Right ventricle myocardium superior (tissue), 1 donor: ENCODE measurements around the gene GAREM2. TPM values are rescaled to one million over a fixed set of nuclear protein-coding genes. Genes with fewer than 3 reads are reported as not detected.

ENCODE experiments used
- ATAC-seq: fragments of 200-7000 bp; cut with Tn5 transposase; one replicate; pipeline ENCODE4 v1.9.1; 2020; ENCODE audit warnings: mild to moderate bottlenecking; ENCODE audit not compliant: poor library complexity
- DNase-seq: peaks from one replicate; pipeline ENCODE4 v3.0.0-alpha.2; 2020
- intact Hi-C: fragments of 100-400 bp; cut with DNase I; formaldehyde crosslinking; loops from one replicate; pipeline ENCODE4 v1.11.2; 2022
- long read RNA-seq: library from polyadenylated mRNA; unstranded; transcript quantifications from one replicate; pipeline ENCODE4 v2.0.0, GENCODE V29; 2021
- total RNA-seq: library from RNA; stranded (reverse); fragmentation: NEBNext Ultra II Directional; extraction: Animal tissue kit (Norgen Biotek cat#: 25700); gene quantifications from one replicate; pipeline ENCODE4 v1.2.1, GENCODE V29; 2021
- donor health status: DM: no; HTN: yes; CAD: no; lungs with severe emphysema.

Gene GAREM2
- 1.3 TPM for total RNA-seq
- long read RNA-seq, partial matches to known transcripts = 8 of 12 reads
- long read RNA-seq, other reads (novel, unspliced or antisense) = 4 of 12 reads

DNA sequence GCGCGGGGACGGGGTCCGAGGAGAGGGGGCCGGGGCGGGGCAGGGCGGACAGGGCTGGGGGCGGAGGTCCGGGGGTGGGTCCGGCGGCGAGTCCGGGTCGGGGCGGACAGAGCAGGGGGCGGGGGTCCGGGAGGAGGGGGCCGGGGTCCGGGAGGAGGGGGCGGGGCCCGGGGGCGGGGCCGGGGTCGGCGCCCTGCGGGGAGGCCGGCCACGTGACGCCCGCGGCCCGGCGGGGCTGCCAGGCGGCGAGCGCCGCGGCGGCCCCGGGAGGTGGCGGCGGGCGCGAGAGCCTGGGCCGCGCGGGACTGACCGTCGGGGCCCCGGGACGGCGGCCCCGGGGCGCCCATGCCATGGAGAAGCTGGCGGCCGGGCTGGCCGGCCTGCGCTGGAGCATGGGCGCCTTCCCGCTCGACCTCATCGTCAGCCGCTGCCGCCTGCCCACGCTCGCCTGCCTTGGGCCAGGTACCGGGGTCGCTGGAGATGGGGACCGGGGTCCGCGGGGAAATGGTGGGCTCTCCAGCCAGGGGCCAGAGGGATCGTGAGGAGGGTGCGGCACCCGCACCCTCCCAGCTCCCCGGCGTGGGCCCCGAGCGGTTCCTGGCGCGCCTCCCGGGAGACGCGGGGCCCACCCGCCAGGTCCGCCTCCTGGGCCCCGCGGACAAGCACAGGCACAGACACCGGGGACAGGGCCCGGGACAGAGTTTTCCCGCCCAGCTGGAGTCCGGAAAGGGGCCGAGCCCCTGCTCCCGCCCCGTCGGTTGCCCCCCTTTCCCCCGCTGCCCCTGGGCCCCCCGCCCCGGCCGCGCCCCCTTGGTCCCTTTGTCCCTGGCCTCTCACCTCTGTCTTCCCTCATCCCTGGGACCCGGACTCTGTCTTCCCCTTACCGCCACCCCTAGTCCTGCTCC, at the start of gene GAREM2:
TSS of gene GAREM2 (plus strand) at position 218 of the 905 bp plus-strand sequence. CDS start at position 351, 133 bp downstream.
- DNase-seq (no peak), ATAC-seq (peak; percentile 23)
- intact Hi-C loops = no loop called here

DNA sequence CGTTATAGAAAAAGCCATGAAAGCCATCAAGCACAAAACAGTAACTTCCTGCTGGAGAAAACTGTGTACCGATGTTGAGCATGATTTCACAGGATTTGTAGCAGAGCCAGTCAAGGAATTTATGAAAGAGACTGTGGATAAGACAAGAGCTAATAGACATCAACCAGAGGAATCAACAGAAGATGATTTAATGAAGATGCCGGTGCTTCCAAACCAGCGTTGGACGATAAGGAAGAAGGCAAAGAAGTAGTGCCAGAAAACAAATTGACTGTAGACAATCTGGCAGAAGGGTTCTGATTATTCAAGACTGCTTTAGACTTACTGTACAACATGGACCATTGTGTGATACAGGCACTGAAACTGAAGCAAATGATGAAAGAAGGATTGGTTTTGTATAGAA, 49.5 kb upstream of the GAREM2 start:
- no peak for DNase-seq
- intact Hi-C loops = no loop called here
- no peak for ATAC-seq

DNA sequence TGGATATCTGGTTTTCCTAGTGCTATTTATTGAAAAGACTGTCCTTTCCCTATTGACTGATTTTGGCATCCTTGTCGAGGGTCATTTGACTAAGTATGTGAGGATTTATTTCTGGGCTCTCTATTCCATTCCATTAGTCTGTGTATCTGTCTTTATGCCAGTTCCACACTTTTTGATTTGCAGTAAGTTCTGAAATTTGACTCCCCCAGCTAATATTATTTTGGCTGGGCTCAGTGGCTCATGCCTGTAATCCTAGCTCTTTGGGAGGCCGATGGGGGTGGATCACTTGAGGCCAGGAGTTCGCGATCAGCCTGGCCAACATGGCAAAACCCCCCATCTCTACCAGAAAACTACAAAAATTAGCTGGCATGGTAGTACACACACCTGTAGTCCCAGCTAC, 46.8 kb upstream of the GAREM2 start:
- intact Hi-C loops = no loop called here
- no peak for ATAC-seq
- no peak for DNase-seq

DNA sequence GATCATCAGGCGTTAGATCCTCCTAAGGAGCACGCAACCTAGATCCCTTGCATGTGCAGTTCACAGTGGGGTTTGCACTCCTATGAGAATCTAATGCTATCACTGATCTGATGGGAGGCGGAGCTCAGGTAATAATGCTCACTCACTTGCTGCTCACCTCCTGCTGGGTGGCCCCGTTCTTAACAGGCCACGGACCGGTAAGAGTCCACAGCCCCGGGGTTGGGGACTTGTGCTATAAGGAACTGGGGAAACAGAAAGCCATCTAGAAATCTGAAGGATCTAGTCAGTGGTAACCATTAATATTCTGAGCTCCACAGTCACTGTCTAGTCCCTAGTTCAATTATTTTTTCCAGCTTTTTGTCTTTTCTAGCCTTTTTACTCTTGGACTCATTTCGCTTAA, 44.7 kb upstream of the GAREM2 start:
- intact Hi-C loops = no loop called here
- no peak for ATAC-seq
- no peak for DNase-seq

DNA sequence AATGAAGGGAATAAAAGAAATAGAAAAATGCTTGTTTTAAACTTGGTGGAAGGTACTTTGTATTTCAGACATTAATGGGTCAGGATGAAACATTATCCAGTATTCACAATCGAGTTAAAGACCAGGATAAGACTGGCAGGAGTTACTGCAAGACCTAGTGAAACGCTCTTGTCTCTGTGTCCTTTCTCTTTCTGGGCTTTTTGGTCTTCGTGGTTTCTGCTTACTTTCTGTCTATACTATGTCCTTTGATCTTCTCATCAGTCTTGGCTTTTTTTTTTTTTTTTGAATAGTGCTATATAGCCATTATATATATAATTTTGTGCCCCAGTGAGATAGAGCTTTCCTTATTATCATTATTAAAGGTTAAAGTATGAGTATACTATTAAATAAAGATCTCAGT, 42.1 kb upstream of the GAREM2 start:
- DNase-seq (no peak), ATAC-seq (no peak)
- intact Hi-C loops = no loop called here

DNA sequence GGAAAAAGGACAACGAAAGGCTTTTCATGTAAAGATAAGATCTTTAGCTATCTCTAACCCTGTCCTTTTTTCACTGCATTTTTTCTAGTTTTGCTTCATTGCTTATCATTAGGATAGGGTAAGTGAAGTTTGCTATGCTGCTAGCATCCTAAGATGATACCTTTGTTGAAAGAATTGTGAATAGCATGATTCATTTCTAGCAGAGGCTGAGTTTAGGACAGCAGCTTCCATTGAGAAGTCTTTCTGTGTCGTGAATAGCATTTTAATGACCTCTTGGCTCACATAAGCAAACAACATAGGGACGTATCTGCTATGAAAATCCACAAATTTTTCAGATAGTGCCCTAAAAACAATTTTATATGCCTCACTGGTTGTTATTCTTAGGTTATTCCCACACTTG, 36.4 kb upstream of the GAREM2 start:
- ATAC-seq (no peak), DNase-seq (no peak)
- intact Hi-C loops = no loop called here

- DNase-seq = no peak
- intact Hi-C loops = no loop called here
- no peak for ATAC-seq
Measured at GRCh38 chr2:26139269-26140183, 33.4 kb upstream of the GAREM2 start.

DNA sequence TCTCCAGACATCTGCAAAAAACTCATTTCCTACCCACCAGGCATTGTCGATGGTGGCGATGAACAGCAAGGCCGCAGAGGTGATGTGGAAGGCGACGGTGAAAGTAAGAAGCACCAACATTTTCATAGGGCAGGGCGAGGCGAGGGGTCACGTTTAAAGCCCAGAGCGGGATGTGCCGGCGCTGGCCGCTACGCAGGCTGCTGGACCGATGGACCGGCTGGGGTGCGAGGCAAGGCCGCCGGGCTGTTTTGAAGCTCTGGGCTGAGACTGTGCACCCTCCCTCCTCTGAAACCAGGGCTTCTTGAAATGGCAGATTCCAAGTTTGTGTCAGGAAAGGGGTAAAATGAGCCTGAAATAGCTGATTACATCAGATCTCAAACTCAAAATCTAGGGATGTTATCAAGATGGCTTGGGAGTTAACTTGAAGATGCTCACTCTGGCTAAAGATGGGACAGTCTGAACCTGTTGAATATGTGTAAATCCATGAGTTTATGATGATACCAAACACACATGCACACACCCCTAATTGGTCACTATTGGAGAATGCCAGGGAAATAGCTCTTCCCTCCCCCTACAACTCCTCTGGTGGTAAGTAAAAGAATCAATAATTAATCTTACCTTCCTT, 31.6 kb upstream of the GAREM2 start:
- intact Hi-C loops = no loop called here
- DNase-seq (no peak), ATAC-seq (no peak)

- intact Hi-C loops = loop anchor here (2.0 kb wide), 1 partner anchor 55 kb away; no protein-coding TSS in a partner anchor
- ATAC-seq (no peak), DNase-seq (no peak)
Measured at GRCh38 chr2:26144031-26144430, 28.9 kb upstream of the GAREM2 start.

DNA sequence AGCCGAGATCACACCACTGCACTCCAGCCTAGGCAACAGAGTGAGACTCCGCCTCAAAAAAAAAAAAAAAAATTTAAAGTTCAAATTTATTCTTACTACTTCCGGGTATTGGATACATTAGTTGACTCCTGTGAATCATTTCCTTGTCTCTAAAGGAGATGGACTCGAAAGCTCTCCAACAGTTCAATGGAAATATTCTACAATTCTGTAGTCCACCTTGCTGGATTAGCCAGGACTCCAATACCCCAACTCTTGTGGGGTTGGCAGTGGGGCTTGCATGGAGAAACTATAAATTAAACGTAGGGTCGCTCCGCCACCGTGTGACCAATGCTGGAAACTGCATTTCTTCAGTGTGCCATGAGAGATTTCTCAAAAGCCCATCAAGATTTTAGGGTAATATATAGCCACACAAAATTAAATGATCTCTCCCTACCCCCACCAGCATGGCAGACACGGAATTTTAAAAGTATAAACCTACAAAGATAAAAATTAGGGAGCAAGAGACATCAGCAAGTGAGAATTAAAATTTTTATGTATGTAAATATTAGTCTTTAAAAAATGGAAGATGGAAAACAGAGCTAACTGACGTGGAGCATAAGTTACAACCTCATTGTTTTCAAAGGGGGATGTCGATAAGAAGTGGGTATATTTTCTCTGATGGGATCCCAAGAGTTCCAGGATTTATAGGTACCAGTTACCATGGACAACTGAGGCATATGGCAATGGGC, 27.8 kb upstream of the GAREM2 start:
- peak; percentile 76 for DNase-seq
- intact Hi-C loops = loop anchor here (1.0 to 5.0 kb wide), 3 partner anchors 56 to 193 kb away; no protein-coding TSS in a partner anchor
- peak; percentile 88 for ATAC-seq

DNA sequence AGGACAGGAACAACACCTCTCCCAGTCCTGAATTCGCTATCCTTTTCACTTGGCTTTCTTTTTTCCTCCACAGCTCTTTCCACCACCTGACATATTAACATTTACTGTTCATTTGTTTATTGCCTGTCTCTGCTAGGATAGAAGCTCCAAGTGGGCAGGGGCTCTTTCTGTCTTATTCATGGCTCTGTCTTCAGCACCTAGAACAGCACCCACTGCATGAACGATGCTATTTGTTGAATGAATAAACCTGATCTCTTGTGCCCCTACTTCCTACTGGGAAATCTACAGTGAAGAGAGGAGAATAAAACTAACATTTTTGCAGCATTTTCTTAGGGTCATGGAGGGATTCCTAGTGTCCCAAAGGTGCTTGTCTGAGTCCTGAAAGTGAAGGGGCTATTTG, 24.4 kb upstream of the GAREM2 start:
- ATAC-seq (no peak), DNase-seq (no peak)
- intact Hi-C loops = loop anchor here (5.0 kb wide), 1 partner anchor 196 kb away; no protein-coding TSS in a partner anchor

GRCh38 chr2:26150243-26150642, 22.6 kb upstream of the GAREM2 start:
- intact Hi-C loops = no loop called here
- ATAC-seq (no peak), DNase-seq (no peak)

- DNase-seq = no peak
- intact Hi-C loops = no loop called here
- no peak for ATAC-seq
Measured at GRCh38 chr2:26157580-26157979, 15.3 kb upstream of the GAREM2 start.

DNA sequence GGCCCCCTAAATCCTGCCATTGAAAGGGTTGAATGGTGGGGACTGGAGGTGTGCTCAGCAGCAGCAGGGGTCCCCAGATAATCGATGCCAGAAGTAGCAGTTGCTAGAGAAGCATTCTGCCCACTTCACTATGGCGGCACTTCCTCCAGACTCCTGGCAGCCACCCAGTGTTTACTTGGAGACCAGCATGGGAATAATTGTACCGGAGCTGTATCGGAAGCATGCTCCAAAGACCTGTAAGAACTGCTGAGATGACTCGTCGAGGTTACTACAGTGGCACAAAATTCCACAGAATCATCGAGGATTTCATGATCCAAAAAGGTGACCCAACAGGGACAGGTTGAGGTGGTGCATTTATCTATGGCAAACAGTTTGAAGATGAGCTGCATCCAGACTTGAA, 11.0 kb upstream of the GAREM2 start:
- ATAC-seq (no peak), DNase-seq (no peak)
- intact Hi-C loops = no loop called here

- ATAC-seq (no peak), DNase-seq (no peak)
Measured at GRCh38 chr2:26162963-26163362, 9.9 kb upstream of the GAREM2 start.

DNA sequence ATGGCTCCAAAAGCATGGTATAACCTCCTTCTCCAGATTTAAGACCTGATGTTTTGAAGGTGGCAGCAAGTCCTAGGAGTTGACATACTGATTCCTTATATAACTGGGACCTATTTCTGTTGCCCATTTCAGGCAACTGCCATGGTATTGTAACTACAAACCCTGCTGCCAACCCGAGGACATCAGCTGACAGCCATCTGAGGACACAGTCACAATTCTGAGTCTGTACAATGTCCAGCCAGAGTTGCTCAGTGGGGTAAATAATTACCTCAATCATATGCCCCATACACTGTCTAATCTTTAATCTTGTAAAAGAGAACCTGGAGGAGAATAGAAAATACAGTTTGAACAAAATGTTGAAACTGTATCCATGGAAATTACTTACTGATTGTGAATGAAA, 8.7 kb upstream of the GAREM2 start:
- intact Hi-C loops = no loop called here
- peak; percentile 94 for ATAC-seq

More at GRCh38 chr2:26162963-26163362, 9.9 kb upstream of the GAREM2 start:
- intact Hi-C loops = no loop called here

GRCh38 chr2:26164641-26165211, 8.2 kb upstream of the GAREM2 start:
- intact Hi-C loops = no loop called here
- ATAC-seq (peak; percentile 28), DNase-seq (no peak)

More for the DNA sequence above, 8.7 kb upstream of the GAREM2 start:
- no peak for DNase-seq

DNA sequence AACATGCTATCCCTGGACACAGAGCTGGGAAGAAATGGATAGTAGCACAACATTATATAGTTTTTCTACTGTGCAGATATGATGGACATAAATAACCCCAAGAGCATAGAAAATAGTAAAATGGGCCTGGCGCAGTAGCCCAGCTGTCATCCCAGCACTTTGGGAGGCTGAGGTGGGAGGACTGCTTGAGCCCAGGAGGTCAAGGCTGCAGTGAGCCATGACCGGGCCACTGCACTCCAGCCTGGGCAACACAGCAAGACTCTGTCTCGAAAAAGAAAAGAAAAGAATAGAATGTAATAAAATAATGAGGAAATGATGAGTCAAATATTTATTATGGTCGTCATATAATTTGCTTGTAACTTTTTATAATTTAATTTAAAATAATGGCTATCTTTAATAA, 7.5 kb upstream of the GAREM2 start:
- DNase-seq (no peak), ATAC-seq (no peak)
- intact Hi-C loops = no loop called here
